ENCODE measurements around the gene FOXP1. TPM values are rescaled to one million over a fixed set of nuclear protein-coding genes. Genes with fewer than 3 reads are reported as not detected.
A peak's percentile ranks its signal among the peaks of the same experiment; 100 is the strongest.

FOXP1 gene
- polyA plus RNA-seq, 1 donor from 2014 or later = 5.6 TPM

- H3K9me2 ChIP-seq (ENCODE audit: insufficient read depth, low read length) = no peaks in the 10 kb centered on the region
- H3K4me3 ChIP-seq (ENCODE audit: low read length) = no peak overlapping the region
- no peak overlapping the region for H3K27ac ChIP-seq (ENCODE audit: low read length)
- no peaks in the 10 kb centered on the region for H3K36me3 ChIP-seq (ENCODE audit: insufficient read depth, low read length)
- H3K9me3 ChIP-seq (ENCODE audit: low read length) = no peaks in the 10 kb centered on the region
- H3K4me2 ChIP-seq (ENCODE audit: low read length) = no peak overlapping the region
- no peaks in the 10 kb centered on the region for H3F3A ChIP-seq (ENCODE audit: insufficient read depth, low read length, poor library complexity, severe bottlenecking)
- H2AFZ ChIP-seq (ENCODE audit: low read depth, low read length) = no peak overlapping the region
- no peaks in the 10 kb centered on the region for H3K27me3 ChIP-seq (ENCODE audit: insufficient read depth, low read depth, low read length)
- no peak for TF ChIP-seq EZH2 (IDR thresholded peaks at IDR 0.05; ENCODE audit: borderline replicate concordance, insufficient read depth, low read length, poor library complexity, severe bottlenecking)
- TF ChIP-seq POLR2AphosphoS5 (IDR thresholded peaks at IDR 0.05) = no peak
- no peaks in the 10 kb centered on the region for H3K79me2 ChIP-seq (replicated peaks; ENCODE audit: insufficient read depth, low read length)
- no peaks in the 10 kb centered on the region for H4K20me1 ChIP-seq (ENCODE audit: insufficient read depth)
- no peak overlapping the region for H3K9ac ChIP-seq (ENCODE audit: low read length)
Observed at GRCh38 chr3:71302604-71303003, 280.9 kb downstream of the FOXP1 start.

GRCh38 chr3:71300951-71301393 is 282.6 kb downstream of the FOXP1 start:
- no peaks in the 10 kb centered on the region for H4K20me1 ChIP-seq (ENCODE audit: insufficient read depth)
- H3K27ac ChIP-seq (ENCODE audit: low read length) = no peak overlapping the region
- H3K4me2 ChIP-seq (ENCODE audit: low read length) = no peak overlapping the region
- no peak overlapping the region for H3K9ac ChIP-seq (ENCODE audit: low read length)
- no peaks in the 10 kb centered on the region for H3K9me3 ChIP-seq (ENCODE audit: low read length)
- no peaks in the 10 kb centered on the region for H3K79me2 ChIP-seq (replicated peaks; ENCODE audit: insufficient read depth, low read length)
- no peak for TF ChIP-seq MXI1 (conservative IDR thresholded peaks at IDR 0.05; ENCODE audit: poor library complexity, severe bottlenecking)
- TF ChIP-seq EP300 (conservative IDR thresholded peaks at IDR 0.05; ENCODE audit: poor library complexity, severe bottlenecking) = no peak
- TF ChIP-seq SMC3 (conservative IDR thresholded peaks at IDR 0.05; ENCODE audit: poor library complexity) = no peak
- TF ChIP-seq, protein P1, sequence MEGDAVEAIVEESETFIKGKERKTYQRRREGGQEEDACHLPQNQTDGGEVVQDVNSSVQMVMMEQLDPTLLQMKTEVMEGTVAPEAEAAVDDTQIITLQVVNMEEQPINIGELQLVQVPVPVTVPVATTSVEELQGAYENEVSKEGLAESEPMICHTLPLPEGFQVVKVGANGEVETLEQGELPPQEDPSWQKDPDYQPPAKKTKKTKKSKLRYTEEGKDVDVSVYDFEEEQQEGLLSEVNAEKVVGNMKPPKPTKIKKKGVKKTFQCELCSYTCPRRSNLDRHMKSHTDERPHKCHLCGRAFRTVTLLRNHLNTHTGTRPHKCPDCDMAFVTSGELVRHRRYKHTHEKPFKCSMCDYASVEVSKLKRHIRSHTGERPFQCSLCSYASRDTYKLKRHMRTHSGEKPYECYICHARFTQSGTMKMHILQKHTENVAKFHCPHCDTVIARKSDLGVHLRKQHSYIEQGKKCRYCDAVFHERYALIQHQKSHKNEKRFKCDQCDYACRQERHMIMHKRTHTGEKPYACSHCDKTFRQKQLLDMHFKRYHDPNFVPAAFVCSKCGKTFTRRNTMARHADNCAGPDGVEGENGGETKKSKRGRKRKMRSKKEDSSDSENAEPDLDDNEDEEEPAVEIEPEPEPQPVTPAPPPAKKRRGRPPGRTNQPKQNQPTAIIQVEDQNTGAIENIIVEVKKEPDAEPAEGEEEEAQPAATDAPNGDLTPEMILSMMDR (IDR thresholded peaks at IDR 0.05; ENCODE audit: poor library complexity, severe bottlenecking) = no peak
- no peak for TF ChIP-seq POLR2AphosphoS5 (IDR thresholded peaks at IDR 0.05)
- TF ChIP-seq EZH2 (IDR thresholded peaks at IDR 0.05; ENCODE audit: borderline replicate concordance, insufficient read depth, low read length, poor library complexity, severe bottlenecking) = no peak
- TF ChIP-seq TAF1 (IDR thresholded peaks at IDR 0.05; ENCODE audit: low read depth) = no peak
- TF ChIP-seq RAD21 (conservative IDR thresholded peaks at IDR 0.05) = no peak
- TF ChIP-seq REST (IDR thresholded peaks at IDR 0.05; ENCODE audit: borderline replicate concordance) = no peak
- no peaks in the 10 kb centered on the region for H3F3A ChIP-seq (ENCODE audit: insufficient read depth, low read length, poor library complexity, severe bottlenecking)
- no peaks in the 10 kb centered on the region for H3K27me3 ChIP-seq (ENCODE audit: insufficient read depth, low read depth, low read length)
- no peak overlapping the region for H3K4me3 ChIP-seq (ENCODE audit: low read length)
- no peak overlapping the region for H2AFZ ChIP-seq (ENCODE audit: low read depth, low read length)
- no peaks in the 10 kb centered on the region for H3K36me3 ChIP-seq (ENCODE audit: insufficient read depth, low read length)
- no peaks in the 10 kb centered on the region for H3K9me2 ChIP-seq (ENCODE audit: insufficient read depth, low read length)

DNA sequence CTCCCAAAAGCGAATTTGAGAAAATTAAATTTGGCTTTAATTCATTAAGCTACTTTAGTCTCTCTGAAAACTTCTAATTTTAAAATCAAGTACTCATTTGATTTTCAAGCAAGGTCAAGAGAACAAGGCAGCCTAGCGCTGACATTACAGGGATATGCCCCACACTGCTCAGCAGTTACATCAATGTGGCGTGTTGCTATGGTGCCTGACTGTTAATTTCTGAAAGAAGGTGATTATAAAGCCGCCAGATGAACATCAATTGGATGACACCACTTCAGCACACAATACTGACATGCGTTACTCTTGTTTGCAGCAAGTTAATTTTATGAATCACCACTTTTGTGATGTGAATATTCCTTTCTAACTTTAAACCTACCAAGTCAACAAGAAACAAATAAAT is 284.4 kb downstream of the FOXP1 start:
- H3K4me2 ChIP-seq (ENCODE audit: low read length) = peak overlapping the region; percentile 23
- H3K9me2 ChIP-seq (ENCODE audit: insufficient read depth, low read length) = no peaks in the 10 kb centered on the region
- H3F3A ChIP-seq (ENCODE audit: insufficient read depth, low read length, poor library complexity, severe bottlenecking) = no peaks in the 10 kb centered on the region
- H3K79me2 ChIP-seq (replicated peaks; ENCODE audit: insufficient read depth, low read length) = no peaks in the 10 kb centered on the region
- no peaks in the 10 kb centered on the region for H3K27me3 ChIP-seq (ENCODE audit: insufficient read depth, low read depth, low read length)
- H3K9ac ChIP-seq (ENCODE audit: low read length) = no peak overlapping the region
- peak overlapping the region; percentile 38 for H3K27ac ChIP-seq (ENCODE audit: low read length)
- H3K4me3 ChIP-seq (ENCODE audit: low read length) = no peak overlapping the region
- no peaks in the 10 kb centered on the region for H3K9me3 ChIP-seq (ENCODE audit: low read length)
- no peaks in the 10 kb centered on the region for H4K20me1 ChIP-seq (ENCODE audit: insufficient read depth)
- no peaks in the 10 kb centered on the region for H3K36me3 ChIP-seq (ENCODE audit: insufficient read depth, low read length)
- no peak for TF ChIP-seq TAF1 (IDR thresholded peaks at IDR 0.05; ENCODE audit: low read depth)
- TF ChIP-seq, protein P1 (IDR thresholded peaks at IDR 0.05; ENCODE audit: poor library complexity, severe bottlenecking) = no peak
- no peak for TF ChIP-seq EZH2 (IDR thresholded peaks at IDR 0.05; ENCODE audit: borderline replicate concordance, insufficient read depth, low read length, poor library complexity, severe bottlenecking)
- TF ChIP-seq MXI1 (conservative IDR thresholded peaks at IDR 0.05; ENCODE audit: poor library complexity, severe bottlenecking) = no peak
- TF ChIP-seq POLR2AphosphoS5 (IDR thresholded peaks at IDR 0.05) = peak; percentile 35
- no peak for TF ChIP-seq REST (IDR thresholded peaks at IDR 0.05; ENCODE audit: borderline replicate concordance)
- TF ChIP-seq RAD21 (conservative IDR thresholded peaks at IDR 0.05) = no peak
- TF ChIP-seq SMC3 (conservative IDR thresholded peaks at IDR 0.05; ENCODE audit: poor library complexity) = no peak
- TF ChIP-seq EP300 (conservative IDR thresholded peaks at IDR 0.05; ENCODE audit: poor library complexity, severe bottlenecking) = peak; percentile 42
- no peak overlapping the region for H2AFZ ChIP-seq (ENCODE audit: low read depth, low read length)
